GM23338 (cell line): ENCODE results near the gene ALG9.

ENCODE experiments used
- CTCF ChIP-seq, 2 experiments: fragments of 200-600 bp in 1 of 2; sonication (generic) in 1 of 2; conservative IDR thresholded peaks; 2 replicates each; pipeline versions ENCODE4 v1.5.1 to v1.6.1; 2016 to 2017; ENCODE audit warnings: antibody characterized with exemption in 2 of 2, low read depth in 2 of 2, mild to moderate bottlenecking in 2 of 2, moderate library complexity in 1 of 2
- EZH2 ChIP-seq: fragments of 200-600 bp; sonication (generic); IDR thresholded peaks from one replicate; pipeline ENCODE4 v1.8.0; 2017; ENCODE audit warnings: antibody characterized with exemption, mild to moderate bottlenecking, low read depth; ENCODE audit not compliant: unreplicated experiment
- EZH2phosphoT487 ChIP-seq: fragments of 200-600 bp; sonication (generic); IDR thresholded peaks from one replicate; pipeline ENCODE4 v1.8.1; 2018; ENCODE audit warnings: antibody characterized with exemption; ENCODE audit not compliant: unreplicated experiment

GRCh38 chr11:111778047-111778558, 93.3 kb downstream of the ALG9 start:
- TF ChIP-seq EZH2, result no peak
- TF ChIP-seq CTCF (conservative IDR thresholded peaks at IDR 0.05; ENCODE audit: low read depth in 2 of 2), result no peak
- TF ChIP-seq EZH2phosphoT487, result no peak
